ENCODE measurements around the gene ZBP1. TPM values are rescaled to one million over a fixed set of nuclear protein-coding genes. Genes with fewer than 3 reads are reported as not detected.

Gene ZBP1
- total RNA-seq, 4 donors from 2014 or later = 0.08 to 1.7 (median 0.23) TPM

- H3K4me1 ChIP-seq = peaks cover 0 to 12% (median 0%) of the 10 kb centered on the region in 3 donors
- H3K27me3 ChIP-seq = no peaks in the 10 kb centered on the region
- 90% methylated on average over 7 of the region's 27 CpGs; no CpG with 5 or more reads in 1 of the 2 donors for WGBS, 2 donors
- DNase-seq = no peak
- H3K4me3 ChIP-seq = no peak overlapping the region
- no peak overlapping the region for H3K27ac ChIP-seq
- intact Hi-C loops (cut with DNase I) = no loop called here
- H3K36me3 ChIP-seq = peaks cover 0 to 10% (median 0%) of the 10 kb centered on the region in 3 donors
- H3K9me3 ChIP-seq = no peaks in the 10 kb centered on the region
- TF ChIP-seq POLR2A (IDR thresholded peaks at IDR 0.05) = no peak
- TF ChIP-seq, protein P1, sequence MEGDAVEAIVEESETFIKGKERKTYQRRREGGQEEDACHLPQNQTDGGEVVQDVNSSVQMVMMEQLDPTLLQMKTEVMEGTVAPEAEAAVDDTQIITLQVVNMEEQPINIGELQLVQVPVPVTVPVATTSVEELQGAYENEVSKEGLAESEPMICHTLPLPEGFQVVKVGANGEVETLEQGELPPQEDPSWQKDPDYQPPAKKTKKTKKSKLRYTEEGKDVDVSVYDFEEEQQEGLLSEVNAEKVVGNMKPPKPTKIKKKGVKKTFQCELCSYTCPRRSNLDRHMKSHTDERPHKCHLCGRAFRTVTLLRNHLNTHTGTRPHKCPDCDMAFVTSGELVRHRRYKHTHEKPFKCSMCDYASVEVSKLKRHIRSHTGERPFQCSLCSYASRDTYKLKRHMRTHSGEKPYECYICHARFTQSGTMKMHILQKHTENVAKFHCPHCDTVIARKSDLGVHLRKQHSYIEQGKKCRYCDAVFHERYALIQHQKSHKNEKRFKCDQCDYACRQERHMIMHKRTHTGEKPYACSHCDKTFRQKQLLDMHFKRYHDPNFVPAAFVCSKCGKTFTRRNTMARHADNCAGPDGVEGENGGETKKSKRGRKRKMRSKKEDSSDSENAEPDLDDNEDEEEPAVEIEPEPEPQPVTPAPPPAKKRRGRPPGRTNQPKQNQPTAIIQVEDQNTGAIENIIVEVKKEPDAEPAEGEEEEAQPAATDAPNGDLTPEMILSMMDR (IDR thresholded peaks at IDR 0.05) = no peak
Measured at GRCh38 chr20:57663681-57664451, 43.6 kb upstream of the ZBP1 start.

- TF ChIP-seq, protein P1 (IDR thresholded peaks at IDR 0.05) = no peak
- no peak for TF ChIP-seq POLR2A (IDR thresholded peaks at IDR 0.05)
- intact Hi-C loops (cut with DNase I) = no loop called here
- Histone ChIP-seq H3K36me3 (peaks cover 0 to 16% (median 0%) of the 10 kb centered on the region in 3 donors), H3K27me3 (no peaks in the 10 kb centered on the region), H3K4me1 (peaks cover 0 to 18% (median 0%) of the 10 kb centered on the region in 3 donors), H3K27ac (no peak overlapping the region), H3K4me3 (no peak overlapping the region), H3K9me3 (no peaks in the 10 kb centered on the region)
- WGBS, 2 donors = 94 to 96% methylated on average over 3 to 4 of the region's 9 CpGs
- DNase-seq = no peak
Measured at GRCh38 chr20:57663241-57663640, 43.0 kb upstream of the ZBP1 start.

GRCh38 chr20:57662456-57663240 is 42.4 kb upstream of the ZBP1 start:
- Histone ChIP-seq H3K9me3 (no peaks in the 10 kb centered on the region), H3K27me3 (no peaks in the 10 kb centered on the region), H3K4me3 (no peak overlapping the region), H3K36me3 (peaks cover 0 to 22% (median 0%) of the 10 kb centered on the region in 3 donors), H3K4me1 (peaks cover 0 to 24% (median 4%) of the 10 kb centered on the region in 3 donors), H3K27ac (no peak overlapping the region)
- intact Hi-C loops (cut with DNase I) = no loop called here
- DNase-seq = no peak
- WGBS, 2 donors = 82% methylated on average over 10 of the region's 21 CpGs; no CpG with 5 or more reads in 1 of the 2 donors
- TF ChIP-seq, protein P1 (IDR thresholded peaks at IDR 0.05) = no peak
- no peak for TF ChIP-seq POLR2A (IDR thresholded peaks at IDR 0.05)

DNA sequence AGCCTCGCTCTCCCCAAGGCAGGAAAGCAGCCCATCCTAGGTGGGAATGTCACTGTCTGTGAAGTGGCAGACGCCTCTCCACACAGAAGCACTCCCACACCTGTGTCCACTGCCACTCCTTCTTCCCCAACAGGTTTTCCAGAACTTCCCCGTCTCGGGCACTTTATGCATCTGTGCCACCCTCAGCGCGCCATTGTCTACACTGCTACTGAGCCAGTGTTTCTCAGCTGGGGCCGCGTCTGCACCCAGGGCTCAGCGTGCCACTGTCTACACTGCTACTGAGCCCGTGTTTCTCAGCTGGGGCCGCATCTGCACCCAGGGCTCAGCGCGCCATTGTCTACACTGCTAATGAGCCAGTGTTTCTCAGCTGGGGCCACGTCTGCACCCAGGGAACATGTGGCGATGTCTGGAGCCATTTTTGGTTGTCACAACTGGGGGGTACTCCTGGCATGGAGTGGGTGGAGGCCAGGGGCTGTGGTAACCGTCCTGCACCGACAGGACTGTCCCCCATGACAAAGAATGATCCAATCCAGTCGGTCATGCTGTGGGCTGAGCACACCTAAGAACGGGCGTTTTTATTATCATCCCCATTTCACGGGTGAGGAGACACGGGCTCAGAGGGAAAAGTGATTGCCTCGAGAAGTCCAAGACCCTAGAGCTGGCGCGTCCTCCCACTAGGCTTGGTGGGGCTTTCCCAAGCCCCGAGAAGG is 41.7 kb upstream of the ZBP1 start:
- intact Hi-C loops (cut with DNase I) = no loop called here
- TF ChIP-seq, protein P1 (IDR thresholded peaks at IDR 0.05) = no peak
- Histone ChIP-seq H3K4me1 (peaks cover 0 to 30% (median 8%) of the 10 kb centered on the region in 3 donors), H3K4me3 (no peak overlapping the region), H3K27me3 (no peaks in the 10 kb centered on the region), H3K36me3 (peaks cover 0 to 28% (median 0%) of the 10 kb centered on the region in 3 donors), H3K27ac (no peak overlapping the region), H3K9me3 (no peaks in the 10 kb centered on the region)
- WGBS, 2 donors = 90 to 94% methylated on average over 13 to 16 of the region's 26 CpGs
- no peak for DNase-seq
